Activated CD4-positive, alpha-beta T cell treated with anti-CD3 and anti-CD28 coated beads, Interleukin-2, Interleukin-4, amounts not matched to agents 100 ng/mL and 50 ng/mL, durations not matched to agents 16 hours and 8 hours (primary cell): ENCODE results near the gene DCST1.
A peak's percentile ranks its signal among the peaks of the same experiment; 100 is the strongest.

Experiments
- DNase-seq: peaks from one replicate; pipeline ENCODE4 v3.0.0-alpha.2; 2020; ENCODE audit warnings: low spot score

The DCST1 gene

GRCh38 chr1:155014709-155015508 lies 18.7 kb upstream of the DCST1 start:
- no peak for DNase-seq

GRCh38 chr1:155015527-155016230 lies 17.9 kb upstream of the DCST1 start:
- DNase-seq = no peak

GRCh38 chr1:155016231-155016831 lies 17.3 kb upstream of the DCST1 start:
- DNase-seq = no peak

- peak; percentile 87 for DNase-seq
These were observed 16.3 kb upstream of the DCST1 start for GRCh38 chr1:155017041-155017945.

GRCh38 chr1:155017946-155018316 lies 15.7 kb upstream of the DCST1 start:
- DNase-seq = no peak

- DNase-seq = no peak
These were observed 14.8 kb upstream of the DCST1 start for GRCh38 chr1:155018617-155019348.

GRCh38 chr1:155019377-155020245 lies 14.0 kb upstream of the DCST1 start:
- no peak for DNase-seq

- DNase-seq = no peak
These were observed 11.3 kb upstream of the DCST1 start for GRCh38 chr1:155022136-155022926.

GRCh38 chr1:155022927-155023236 lies 10.7 kb upstream of the DCST1 start:
- no peak for DNase-seq

- no peak for DNase-seq
These were observed 10.0 kb upstream of the DCST1 start for GRCh38 chr1:155023627-155024026.

GRCh38 chr1:155024315-155024714 lies 9.3 kb upstream of the DCST1 start:
- no peak for DNase-seq

GRCh38 chr1:155026154-155026553 lies 7.5 kb upstream of the DCST1 start:
- no peak for DNase-seq

GRCh38 chr1:155026588-155026987 lies 7.0 kb upstream of the DCST1 start:
- DNase-seq = no peak

- no peak for DNase-seq
These were observed 3.9 kb upstream of the DCST1 start for GRCh38 chr1:155029513-155030242.

- DNase-seq = no peak
These were observed 3.3 kb upstream of the DCST1 start for GRCh38 chr1:155030243-155030795.

- DNase-seq = no peak
These were observed 2.7 kb upstream of the DCST1 start for GRCh38 chr1:155030899-155031298.

GRCh38 chr1:155032886-155033285 lies 738 bp upstream of the DCST1 start:
- no peak for DNase-seq

- DNase-seq = no peak
These were observed 939 bp downstream of the DCST1 start for GRCh38 chr1:155034318-155035208.
